Activated T-cell treated with anti-CD3 and anti-CD28 coated beads for 4 hours (primary cell): ENCODE results near the gene RHOA.
A peak's percentile ranks its signal among the peaks of the same experiment; 100 is the strongest.

Experiments used
- DNase-seq: peaks from one replicate; pipeline ENCODE4 v3.0.0-alpha.2; 2020

The RHOA gene

DNA sequence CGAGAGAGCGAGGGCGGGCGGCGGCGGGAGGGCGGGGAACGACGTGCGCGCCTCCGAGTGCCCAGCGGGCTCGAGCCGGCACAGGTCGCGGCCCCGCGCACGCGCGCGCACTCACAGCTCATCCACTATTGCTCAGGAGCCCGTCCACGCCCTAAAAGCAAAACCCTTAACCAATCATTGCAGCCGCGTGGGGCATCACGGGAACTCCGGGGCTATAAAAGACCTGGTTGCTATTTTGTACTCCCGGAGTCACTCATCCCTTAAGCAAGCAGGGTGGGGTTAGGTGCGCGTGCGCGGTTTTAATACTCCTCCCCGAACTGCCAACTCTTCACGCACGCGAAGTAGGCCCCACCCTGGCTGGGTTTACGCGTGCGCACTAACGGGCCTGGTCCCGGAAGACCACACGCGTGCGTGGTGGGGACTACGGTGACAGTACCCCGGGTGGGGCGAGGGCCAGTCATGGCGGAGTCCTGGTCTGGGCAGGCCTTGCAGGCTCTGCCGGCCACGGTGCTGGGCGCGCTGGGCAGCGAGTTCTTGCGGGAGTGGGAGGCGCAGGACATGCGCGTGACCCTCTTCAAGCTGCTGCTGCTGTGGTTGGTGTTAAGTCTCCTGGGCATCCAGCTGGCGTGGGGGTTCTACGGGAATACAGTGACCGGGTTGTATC lies at the start of gene RHOA, which contains the start of gene TCTA:
Gene RHOA (minus strand): TSS at position 9 of the 664 bp plus-strand sequence. CDS start 36,387 bp downstream, outside the sequence.
Gene TCTA (plus strand): TSS at position 456 of the 664 bp plus-strand sequence. CDS start 4 bp downstream, at position 460.
- DNase-seq: peak; percentile 98

DNA sequence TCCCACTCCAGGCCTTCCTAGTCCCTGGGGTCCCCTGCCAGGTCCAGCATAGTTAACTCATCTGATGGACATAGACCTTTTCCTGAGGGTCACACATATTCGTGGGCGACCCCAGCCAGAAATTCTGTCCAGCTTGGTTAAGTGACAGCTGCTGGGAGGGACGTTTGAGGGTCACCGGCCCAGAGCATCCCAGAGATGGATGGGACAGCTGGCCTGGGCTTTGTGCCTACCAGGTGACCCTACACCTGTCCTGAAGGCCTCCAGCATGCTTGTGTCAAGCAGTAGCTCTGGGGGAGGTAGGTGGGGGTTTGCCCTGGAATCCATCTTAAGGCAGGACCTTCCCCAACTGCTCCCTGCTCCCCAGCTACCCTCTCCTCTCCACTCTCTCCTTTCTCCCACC lies 49.2 kb upstream of the RHOA start:
- no peak for DNase-seq

DNA sequence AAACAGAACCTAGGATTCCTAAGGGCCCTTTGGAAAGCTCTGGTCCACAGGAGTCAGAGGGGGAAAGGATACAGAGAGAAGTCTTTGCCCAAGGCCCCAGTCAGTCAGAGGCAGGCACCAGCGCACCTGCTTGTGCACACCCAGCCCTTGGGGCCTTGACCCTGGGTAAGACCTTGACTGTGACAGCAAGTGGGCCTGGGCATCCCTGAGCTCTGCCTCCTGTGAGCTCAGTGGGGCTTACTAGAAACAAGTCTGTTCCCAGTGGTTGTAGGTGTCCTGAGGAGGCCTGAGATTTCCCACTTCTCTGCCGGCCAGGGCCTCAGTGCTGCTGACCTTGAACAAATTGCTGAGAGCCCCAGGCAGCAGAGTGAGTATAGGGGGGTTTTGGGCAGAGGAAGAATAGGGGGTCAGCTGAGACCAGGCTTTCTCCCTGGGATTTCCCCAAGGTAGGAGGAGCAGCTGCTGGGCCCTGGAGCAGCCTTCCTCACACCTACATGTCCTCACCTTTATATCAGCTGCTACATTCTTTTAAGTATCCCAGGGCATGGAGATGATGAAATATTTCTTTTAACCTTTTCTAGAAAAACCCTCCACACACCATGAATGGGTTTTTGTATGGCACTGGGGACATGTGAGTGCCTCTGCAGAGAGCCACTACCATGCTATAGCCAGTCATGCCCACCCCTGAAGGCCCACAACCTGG lies 48.6 kb upstream of the RHOA start:
- DNase-seq: no peak

DNA sequence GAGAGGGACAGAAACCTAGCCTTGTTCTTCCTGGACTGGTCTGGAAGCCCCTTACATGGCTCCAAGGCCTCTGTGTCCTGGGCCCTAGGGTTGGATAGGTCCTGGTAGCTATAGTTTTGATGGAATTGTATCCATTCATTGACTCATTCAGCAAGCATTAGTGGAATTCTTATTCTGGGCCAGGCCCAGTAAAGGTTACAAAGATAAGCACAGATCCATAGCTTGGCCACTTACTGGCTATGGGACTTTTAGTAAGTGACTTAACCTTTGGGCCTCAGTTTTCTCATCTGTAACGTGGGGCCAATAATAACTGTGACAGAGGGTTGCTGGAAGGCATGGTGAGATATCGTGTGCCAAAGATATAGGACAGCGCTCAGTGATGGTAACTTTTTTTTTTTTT lies 44.7 kb upstream of the RHOA start:
- no peak for DNase-seq

DNA sequence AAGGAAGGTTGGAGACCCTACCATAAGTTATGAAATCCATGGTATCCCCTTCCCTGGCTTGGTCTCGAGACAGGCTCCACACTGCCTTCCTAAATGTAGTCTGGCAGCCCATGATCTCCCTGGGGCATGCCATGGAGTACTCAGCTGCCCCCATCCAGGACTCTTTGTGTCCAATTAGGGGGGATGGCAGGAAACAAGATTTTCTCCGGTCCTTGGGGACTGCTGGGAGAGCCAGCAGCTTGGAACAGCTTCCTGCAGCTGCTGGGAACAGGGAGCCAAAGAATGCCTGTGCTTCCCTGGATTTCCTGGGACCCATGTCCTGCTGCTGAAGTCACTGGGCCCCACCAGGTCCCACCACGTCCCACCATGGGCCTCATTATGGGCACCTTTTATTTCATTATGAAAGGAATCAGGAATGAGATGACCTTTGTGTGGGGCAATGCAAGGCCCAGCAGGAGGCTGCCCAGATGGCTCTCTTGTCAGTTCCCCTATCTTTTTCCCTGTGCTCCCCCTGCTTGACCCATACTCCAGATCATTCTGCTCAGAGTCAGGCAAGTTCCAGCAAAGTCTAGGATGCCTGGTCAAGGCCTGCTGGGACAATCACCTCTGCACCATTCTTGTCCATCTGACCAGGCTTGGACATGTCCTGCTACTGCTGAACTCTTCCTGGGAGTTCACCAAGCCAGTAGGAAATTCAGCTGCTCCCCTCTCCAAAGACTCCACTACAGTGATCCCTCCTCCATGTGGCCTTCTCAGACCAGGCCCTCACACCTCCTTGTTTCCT lies 43.3 kb upstream of the RHOA start:
- DNase-seq: no peak

DNA sequence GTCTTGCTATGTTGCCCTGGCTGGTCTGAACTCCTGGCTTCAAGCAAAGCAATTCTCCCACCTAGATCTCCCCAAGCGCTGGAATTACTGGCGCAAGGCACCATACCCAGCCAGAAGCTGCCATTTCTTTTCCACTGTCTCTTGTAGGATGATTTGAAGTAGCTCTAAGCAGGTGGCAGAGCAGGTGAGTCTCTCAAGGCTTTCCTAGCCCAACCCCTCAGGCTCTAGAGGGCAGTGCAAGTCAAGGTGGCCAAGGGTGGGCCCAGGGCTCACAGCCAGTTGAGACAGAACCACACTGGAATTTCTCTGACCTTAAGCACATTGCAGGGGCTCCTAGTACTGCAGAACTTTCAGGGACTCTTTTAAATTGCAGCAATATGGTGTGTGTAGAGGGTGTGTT lies 42.7 kb upstream of the RHOA start:
- no peak for DNase-seq

DNA sequence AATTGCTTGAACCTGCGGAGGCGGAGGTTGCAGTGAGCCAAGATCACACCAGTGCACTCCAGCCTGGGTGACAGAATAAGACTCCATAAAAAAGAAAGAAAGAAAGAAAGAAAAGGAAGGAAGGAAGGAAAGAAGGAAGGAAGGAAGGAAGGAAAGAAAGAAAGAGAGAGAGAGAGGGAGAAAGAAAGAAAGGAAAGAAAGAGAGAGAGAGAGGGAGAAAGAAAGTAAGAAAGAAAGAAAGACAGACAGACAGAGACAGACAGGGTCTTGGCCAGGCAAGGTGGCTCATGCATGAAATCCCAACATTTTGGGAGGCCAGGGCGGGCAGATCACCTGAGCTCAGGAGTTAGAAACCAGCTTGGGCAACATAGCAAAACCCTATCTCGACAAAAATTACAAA lies 41.8 kb upstream of the RHOA start:
- DNase-seq: no peak

DNA sequence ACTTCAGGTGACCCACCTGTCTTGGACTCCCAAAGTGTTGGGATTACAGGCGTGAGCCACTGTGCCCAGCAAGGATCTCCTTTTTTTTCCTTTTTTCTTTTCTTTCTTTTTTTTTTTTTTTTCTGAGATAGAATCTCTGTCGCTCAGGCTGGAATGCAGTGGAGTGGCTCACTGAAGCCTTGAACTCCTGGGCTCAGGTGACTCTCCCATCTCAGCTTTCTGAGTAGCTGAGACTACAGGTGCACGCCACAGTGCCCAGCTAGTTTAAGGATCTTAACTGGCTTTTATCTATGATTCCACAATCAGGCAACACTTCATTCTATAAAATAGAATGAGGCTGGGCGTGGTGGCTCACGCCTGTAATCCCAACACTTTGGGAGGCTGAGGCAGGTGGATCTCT lies 33.6 kb upstream of the RHOA start:
- no peak for DNase-seq

DNA sequence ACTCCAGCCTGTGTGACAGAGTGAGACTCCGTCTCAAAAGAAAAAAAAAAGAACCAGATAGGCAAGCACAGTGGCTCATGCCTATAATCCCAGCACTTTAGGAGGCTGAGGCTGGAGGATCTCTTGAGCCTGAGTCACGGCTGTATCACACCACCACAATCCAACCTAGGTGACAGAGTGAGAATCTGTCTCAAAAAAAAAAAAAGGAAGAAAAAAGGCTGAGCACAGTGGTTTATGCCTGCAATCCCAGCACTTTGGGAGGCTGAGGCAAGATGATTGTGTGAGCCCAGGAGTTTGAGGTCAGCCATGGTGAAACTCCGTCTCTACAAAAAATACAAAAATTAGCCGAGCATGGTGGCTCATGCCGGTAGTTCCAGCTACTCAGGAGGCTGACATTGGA lies 23.0 kb upstream of the RHOA start:
- DNase-seq: no peak

DNA sequence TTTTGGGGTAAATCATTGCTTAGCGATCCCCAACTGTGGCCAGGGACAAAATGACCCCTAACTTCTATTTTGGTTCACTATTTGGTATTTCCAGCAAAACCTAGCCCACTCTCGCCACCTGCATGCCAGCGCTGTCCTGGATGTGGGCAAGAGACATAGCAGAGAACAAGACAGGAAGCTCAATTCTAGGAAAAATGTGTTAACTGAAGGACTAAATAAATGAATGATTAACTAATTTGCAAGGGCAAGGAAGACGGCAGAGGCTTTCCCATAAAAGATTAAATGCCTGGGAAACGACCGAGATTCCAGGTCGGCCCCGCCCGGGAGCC lies 16.9 kb upstream of the RHOA start:
- no peak for DNase-seq

DNA sequence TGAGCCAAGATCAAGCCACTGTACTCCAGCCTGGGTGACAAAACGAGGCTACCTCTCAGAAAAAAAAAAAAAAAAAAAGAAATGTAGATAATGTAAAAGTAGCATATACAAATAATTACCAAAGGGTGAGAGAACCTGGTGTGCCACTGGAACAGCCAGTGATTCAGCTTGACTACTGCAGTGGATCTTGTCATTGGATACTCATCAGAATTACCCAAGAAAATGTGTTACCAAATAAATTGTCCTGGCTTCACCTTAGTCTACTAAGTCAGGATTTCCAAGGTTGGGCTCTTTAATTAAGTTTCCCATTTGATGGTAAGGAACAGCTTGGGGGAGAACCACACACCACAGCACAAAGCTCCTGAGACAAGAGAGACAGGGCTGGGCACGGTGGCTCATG lies 15.8 kb upstream of the RHOA start:
- no peak for DNase-seq

DNA sequence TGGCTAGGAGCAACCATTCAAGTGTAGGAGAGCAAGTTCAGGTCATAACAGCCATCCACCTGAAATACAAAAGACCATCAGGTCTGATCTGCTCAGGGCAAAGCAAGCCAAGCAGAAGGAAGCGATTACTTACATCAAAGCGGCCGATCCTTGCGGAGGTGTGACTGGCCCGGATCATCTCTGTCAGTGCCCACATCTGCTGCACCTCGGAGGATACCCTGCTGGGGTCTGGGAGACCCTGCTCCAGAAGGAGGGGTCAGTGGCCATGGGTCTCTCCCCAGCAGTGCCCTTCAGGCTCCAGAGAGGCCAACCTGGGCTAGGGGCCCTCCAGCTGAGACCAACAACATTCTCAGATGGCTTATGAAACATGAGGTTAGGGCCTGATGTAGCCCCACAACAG lies 13.0 kb upstream of the RHOA start:
- no peak for DNase-seq

DNA sequence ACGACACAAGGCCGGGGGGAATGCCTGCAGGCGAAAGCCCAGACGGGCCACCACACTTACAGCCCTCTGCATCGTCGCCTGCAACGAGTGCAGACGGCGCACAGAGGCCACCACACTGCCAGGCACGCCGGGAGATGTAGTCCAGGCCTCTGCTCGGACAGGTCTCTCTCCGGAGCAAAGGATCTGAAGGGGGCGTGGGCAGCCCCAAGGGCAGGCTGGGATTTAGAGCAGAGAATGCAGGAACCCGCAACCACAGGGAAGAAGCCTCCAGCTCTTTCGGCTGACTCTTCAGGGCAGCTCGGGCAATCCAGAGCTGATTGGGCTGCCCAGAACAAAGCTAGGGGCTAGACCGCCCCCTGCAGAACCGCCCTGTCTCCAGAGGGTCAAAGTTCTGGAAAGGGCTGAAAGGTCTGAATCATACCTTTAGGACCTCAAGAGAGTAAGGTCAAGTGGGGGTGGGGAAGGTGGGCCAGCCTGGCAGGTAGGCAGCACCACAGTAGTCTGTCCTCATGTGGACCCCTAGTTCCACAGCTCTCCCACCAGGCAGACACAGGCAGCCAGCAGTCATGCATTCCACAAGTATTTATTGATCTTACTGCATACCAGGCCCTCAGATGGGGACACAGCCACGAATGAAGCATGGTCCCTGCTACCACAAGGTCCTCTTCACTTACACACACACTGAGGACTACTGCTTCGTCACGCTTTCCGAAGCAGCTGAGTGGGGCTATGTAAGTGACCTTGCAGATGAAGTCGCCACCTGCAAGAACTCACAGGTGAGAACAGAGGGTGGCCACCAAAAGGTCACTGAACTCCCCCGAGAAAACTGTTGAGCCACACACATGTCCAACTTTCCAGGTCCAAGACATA lies 10.8 kb upstream of the RHOA start, which contains the start of gene AMT:
Gene AMT (minus strand): TSS at position 95 of the 870 bp plus-strand sequence. CDS start 23 bp downstream, at position 72.
- no peak for DNase-seq

DNA sequence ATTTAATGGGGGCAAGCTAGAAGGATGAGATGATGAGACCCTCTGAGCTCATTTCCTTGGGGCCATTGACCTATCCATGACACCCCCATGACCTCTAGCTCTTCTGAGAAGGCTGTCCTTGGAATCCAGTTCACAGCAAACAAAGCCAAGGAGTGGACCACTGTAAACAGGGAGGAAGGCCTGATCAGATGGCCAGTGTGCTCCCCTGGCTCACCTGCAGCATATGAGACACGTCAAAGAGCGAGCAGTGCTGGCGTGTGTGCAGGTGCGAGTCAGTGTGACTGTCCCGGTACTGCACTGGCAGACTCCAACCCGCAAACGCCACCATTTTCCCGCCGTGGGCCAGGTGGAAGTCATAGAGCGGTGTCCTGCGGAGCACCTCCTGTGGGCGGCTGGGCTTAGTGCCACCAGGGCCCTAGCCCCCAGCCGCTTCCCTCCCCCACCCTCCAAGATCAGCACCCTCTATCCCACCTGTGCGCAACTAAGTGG lies 10.2 kb upstream of the RHOA start:
- no peak for DNase-seq

DNA sequence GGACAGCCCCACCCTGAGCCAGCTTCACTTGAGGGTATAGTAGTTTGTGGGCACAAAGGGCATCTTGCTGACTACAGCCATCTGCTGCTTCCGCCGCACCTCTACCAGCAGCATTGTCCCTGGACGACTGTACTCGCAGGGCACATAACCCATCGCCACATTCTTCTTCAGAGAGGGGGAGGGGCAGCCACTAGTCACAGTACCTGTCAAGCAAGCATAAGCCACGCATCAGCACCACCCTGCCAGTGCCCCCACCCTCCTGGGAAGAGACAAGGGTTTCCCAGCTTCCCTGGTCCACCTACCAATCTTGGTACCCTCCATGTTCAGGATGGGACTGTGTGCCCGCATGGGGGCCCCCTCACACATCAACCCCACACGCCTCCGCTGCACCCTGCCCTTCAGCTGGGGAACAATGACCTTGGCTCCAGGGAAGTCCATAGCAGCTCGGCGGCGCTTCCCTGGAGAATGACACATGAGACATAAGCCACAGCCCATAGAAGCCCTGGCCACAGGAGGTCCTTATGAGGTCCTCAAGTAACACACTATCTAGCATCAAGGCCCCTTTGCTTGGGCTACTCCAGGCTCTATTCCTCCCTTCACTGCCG lies 5.8 kb upstream of the RHOA start:
- no peak for DNase-seq

DNA sequence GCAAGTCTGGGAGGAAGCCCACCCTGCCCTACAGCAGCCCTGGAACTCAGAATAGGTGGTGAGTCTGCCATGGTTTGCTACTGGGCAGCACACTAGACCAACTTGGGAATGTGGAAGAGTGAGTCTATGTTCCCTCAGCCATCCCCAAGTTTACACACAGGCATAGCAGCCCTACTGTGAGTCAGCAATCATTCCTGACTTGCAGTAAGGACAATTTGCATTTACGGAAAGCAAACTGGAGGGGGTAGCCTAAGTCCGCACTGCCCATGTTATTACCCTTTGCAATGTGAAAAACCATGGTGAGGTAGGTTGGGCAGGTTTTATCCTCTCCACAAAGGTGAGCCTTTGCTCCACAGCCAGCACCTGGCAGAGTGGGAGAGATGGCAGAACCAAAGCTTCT lies 5.1 kb upstream of the RHOA start:
- DNase-seq: no peak

DNA sequence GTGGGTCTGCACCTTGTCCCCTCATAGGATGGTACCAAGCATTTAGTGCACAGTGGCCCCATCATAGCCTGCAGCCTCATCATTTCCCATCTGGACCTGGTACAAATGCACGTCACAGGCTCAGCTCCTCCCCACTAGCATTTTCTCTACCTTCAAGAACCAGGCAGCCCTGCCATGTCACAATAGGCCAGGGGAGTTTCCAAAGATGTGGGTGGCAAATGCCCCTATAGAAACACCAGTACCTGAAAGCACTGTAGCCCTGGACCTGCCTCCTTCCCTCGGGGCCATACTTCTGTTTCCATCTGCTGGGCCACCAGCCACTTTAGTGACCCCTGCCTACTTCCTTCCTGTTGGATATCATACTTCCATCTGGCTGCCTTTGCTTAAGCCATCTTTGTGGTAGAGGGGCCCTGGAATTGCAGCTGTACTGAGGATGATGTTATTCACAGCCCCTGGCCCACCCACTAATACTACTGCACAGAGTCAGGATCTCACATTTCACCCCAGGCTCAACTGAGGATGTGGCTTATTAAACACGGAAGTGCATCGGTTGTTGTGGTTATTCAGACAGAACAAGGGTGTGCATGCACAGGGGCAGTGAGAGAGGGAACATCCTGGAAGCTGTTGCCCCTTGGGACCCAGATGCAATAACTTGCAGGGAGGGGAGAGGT lies 4.3 kb upstream of the RHOA start:
- DNase-seq: peak; percentile 42

DNA sequence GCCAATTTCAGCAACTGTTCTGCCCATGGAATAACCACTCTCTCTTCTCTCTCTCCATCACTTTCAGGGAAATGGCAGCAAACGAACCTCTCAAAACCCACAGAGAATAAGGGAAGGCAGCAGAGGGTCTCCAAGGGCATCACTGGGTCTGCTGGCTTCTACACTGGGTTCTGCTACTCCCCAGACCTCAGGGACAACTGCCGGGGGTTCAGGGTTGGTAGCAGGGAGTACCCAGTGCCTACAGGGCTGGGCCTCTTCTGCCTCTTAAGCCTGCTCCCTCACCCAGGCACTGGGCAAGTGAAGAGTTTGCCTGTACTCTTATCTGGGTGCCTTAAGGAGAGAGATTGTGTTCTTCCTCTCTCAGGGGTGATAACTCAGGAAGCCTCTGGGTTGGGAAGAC lies 3.0 kb upstream of the RHOA start:
- DNase-seq: no peak

DNA sequence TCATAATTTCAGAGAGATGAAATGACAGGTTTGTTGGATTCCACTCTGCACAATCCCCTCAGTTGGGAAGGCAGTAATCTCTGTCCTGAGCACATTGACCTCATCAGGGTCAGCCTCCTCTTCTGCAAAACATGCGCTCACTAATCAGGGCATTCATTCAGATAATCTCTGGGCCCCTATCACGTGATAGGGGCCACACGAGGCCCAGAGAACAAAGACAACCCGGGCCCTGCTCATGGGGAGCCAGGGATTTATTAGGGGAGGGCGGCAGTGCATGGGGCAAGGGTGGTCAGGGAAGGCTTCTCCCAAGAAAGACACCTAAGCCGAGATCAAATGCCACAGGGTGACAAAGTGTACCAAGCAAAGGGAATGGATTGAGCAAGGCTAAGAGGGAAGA lies 1.6 kb upstream of the RHOA start:
- DNase-seq: no peak

DNA sequence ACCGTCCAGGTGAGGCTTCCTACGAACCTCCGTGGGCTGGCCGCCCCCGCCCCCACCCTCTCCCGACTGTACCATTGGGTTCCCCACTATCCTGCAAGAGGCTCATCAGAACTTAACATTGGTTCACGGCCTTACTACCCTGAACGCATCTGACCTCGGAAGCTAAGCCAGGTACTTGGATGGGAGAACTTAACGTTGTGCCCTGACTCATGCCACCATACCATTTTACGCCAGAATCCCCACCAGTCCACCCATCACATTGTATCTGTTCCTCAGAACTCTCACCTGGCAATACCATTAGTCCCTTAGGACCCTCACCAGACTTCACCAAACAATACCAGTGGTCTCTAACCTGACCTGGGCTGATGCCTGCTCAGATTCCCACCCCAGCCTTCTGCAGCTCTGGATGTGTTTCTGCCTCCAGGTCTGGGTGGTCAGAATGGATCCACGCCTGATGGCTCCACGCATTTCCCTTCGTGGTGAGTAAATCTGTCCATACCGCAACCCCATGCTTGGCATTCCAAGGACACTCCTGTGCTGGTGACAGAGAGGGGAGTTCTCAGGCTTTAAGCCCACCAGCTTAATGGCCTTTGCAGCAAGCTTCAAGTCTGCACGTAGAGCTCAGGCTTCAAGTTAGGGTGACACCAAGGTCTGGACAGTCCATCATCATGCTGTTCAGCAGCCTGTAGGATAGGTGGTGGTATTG lies 1.0 kb upstream of the RHOA start:
- DNase-seq: no peak

DNA sequence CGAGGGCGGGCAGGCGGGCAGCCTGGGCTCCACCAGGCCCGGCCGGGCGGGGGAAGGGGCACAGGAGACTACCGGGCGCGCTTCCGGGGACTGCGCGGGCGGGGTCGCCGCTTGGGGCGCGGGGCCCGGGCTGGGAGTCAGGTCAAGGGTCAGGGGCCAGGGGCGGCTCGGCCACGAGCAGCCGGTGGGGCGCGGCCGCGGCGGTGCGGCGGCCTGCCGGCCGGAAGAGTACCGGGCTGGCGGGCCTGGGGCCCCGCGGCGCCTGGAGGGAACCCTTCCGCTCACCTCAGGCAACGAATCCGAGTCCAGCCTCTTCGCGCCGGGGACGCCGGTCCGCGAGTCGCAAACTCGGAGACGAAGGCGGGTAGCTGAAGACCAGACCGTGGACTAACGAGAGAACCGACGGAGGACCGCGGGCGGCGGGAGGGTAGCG lies 225 bp downstream of the RHOA start:
- peak; percentile 19 for DNase-seq
